H1 (cell line): ENCODE measurements around the gene ZAR1L. TPM values are rescaled to one million over a fixed set of nuclear protein-coding genes. Genes with fewer than 3 reads are reported as not detected.

ENCODE experiments used
- CTCF ChIA-PET: fragments of 300-600 bp; sonication (Branson Sonifier 250); formaldehyde crosslinking; loops from one replicate; lab custom pipeline; 2021; ENCODE audit not compliant: partially characterized antibody; lab: Charles Lee
- POLR2A ChIA-PET: fragments of 300-600 bp; sonication (Branson Sonifier 250); formaldehyde crosslinking; loops from one replicate; lab custom pipeline; 2021; ENCODE audit warnings: inconsistent platforms; ENCODE audit not compliant: partially characterized antibody; lab: Charles Lee
- DNase-seq, 2 experiments: peaks; one replicate each; pipeline versions ENCODE4 v3.0.0 to v3.0.0-alpha.2; 2010 to 2022; ENCODE audit warnings: low spot score in 2 of 2, low read depth in 1 of 2, mixed read lengths in 1 of 2
- FAIRE-seq: peaks from 2 replicates; lab custom pipeline; 2011; peaks lifted over from hg19 to GRCh38; lab: Jason Lieb, UNC
- H2AFZ ChIP-seq: 2 replicates; pipeline ENCODE4 v1.8.1; 2012; ENCODE audit warnings: low read length, inconsistent platforms
- H2AK5ac ChIP-seq: 2 replicates; pipeline ENCODE4 v1.6.1; 2013; ENCODE audit warnings: low read depth, low read length
- H2BK120ac ChIP-seq: replicated peaks from 2 replicates; pipeline ENCODE3; 2013; ENCODE audit warnings: low read depth, low read length, inconsistent platforms
- H2BK12ac ChIP-seq: 2 replicates; pipeline ENCODE4 v1.6.1; 2013; ENCODE audit warnings: low read depth, low read length
- H2BK15ac ChIP-seq: 2 replicates; pipeline ENCODE4 v1.6.1; 2013; ENCODE audit warnings: low read length
- H2BK20ac ChIP-seq: 2 replicates; pipeline ENCODE4 v1.6.1; 2013; ENCODE audit warnings: low read length
- H2BK5ac ChIP-seq: 2 replicates; pipeline ENCODE4 v1.6.1; 2013; ENCODE audit warnings: low read depth, low read length
- H3K14ac ChIP-seq: 2 replicates; pipeline ENCODE4 v1.6.1; 2013; ENCODE audit warnings: inconsistent platforms; ENCODE audit not compliant: insufficient read length
- H3K18ac ChIP-seq: 2 replicates; pipeline ENCODE4 v1.6.1; 2013; ENCODE audit warnings: low read length; ENCODE audit errors: extremely low read depth
- H3K23ac ChIP-seq: 2 replicates; pipeline ENCODE4 v1.6.1; 2013; ENCODE audit warnings: inconsistent platforms; ENCODE audit not compliant: insufficient read length
- H3K23me2 ChIP-seq: 2 replicates; pipeline ENCODE4 v1.6.1; 2013; ENCODE audit warnings: low read depth, low read length
- H3K27ac ChIP-seq: 2 replicates; pipeline ENCODE4 v1.6.1; 2011; ENCODE audit warnings: low read depth, low read length, inconsistent platforms
- H3K27me3 ChIP-seq, 4 experiments: replicated peaks in 1 of 4; 1 replicate in 1 of 4; 2 replicates in 3 of 4; pipeline versions ENCODE4 v1.6.1 to v1.8.1; 2011 to 2013; ENCODE audit warnings: low read length in 3 of 4, mild to moderate bottlenecking in 3 of 4, inconsistent platforms in 2 of 4, mixed read lengths in 2 of 4, moderate library complexity in 1 of 4; ENCODE audit not compliant: control insufficient read depth in 3 of 4, insufficient read depth in 3 of 4; ENCODE audit errors: extremely low read depth in 1 of 4
- H3K36me3 ChIP-seq, 4 experiments: 2 replicates each; pipeline versions ENCODE4 v1.6.1 to v1.8.1; 2011 to 2013; ENCODE audit warnings: mild to moderate bottlenecking in 4 of 4, low read length in 3 of 4, moderate library complexity in 2 of 4, control low read depth in 1 of 4, inconsistent platforms in 1 of 4; ENCODE audit not compliant: insufficient read depth in 4 of 4, control insufficient read depth in 2 of 4
- H3K4ac ChIP-seq: replicated peaks from 2 replicates; pipeline ENCODE3; 2013; ENCODE audit warnings: low read length, low read depth, mixed read lengths, inconsistent platforms; ENCODE audit not compliant: insufficient read length
- H3K4me1 ChIP-seq, 4 experiments: replicated peaks in 1 of 4; 1 replicate in 1 of 4; 2 replicates in 3 of 4; pipeline versions ENCODE4 v1.6.1 to v1.8.1; 2011 to 2013; ENCODE audit warnings: low read length in 3 of 4, inconsistent platforms in 2 of 4, mixed read lengths in 1 of 4; ENCODE audit not compliant: insufficient read depth in 4 of 4, control insufficient read depth in 3 of 4
- H3K4me2 ChIP-seq, 2 experiments: 2 replicates each; pipeline versions ENCODE4 v1.6.1 to v1.8.1; 2011 to 2013; ENCODE audit warnings: low read depth in 2 of 2, low read length in 2 of 2, control low read depth in 1 of 2, inconsistent platforms in 1 of 2, mild to moderate bottlenecking in 1 of 2; ENCODE audit not compliant: insufficient read depth in 1 of 2
- H3K4me3 ChIP-seq, 4 experiments: fragments of 200-600, 300-600 bp in 1 of 4; sonication (generic), shearing (Covaris generic), sonication (Bioruptor Twin) in 1 of 4; 2 replicates each; pipeline versions ENCODE4 v1.5.1 to v1.8.1; 2011 to 2016; ENCODE audit warnings: low read length in 4 of 4, low read depth in 3 of 4, control low read depth in 2 of 4, inconsistent platforms in 2 of 4, mild to moderate bottlenecking in 2 of 4, mixed read lengths in 1 of 4, moderate library complexity in 1 of 4; ENCODE audit not compliant: insufficient read depth in 2 of 4; ENCODE audit errors: extremely low read depth in 1 of 4
- H3K56ac ChIP-seq: replicated peaks from 2 replicates; pipeline ENCODE3; 2013; ENCODE audit warnings: low read depth, mild to moderate bottlenecking, mixed read lengths, low read length, inconsistent platforms; ENCODE audit not compliant: insufficient read length
- H3K79me1 ChIP-seq: 2 replicates; pipeline ENCODE4 v1.6.1; 2013; ENCODE audit warnings: low read depth, low read length, control low read depth
- H3K79me2 ChIP-seq, 2 experiments: 2 replicates each; pipeline versions ENCODE4 v1.6.1 to v1.8.1; 2012 to 2013; ENCODE audit warnings: low read length in 2 of 2, mild to moderate bottlenecking in 2 of 2, inconsistent platforms in 1 of 2; ENCODE audit not compliant: insufficient read depth in 2 of 2, control insufficient read depth in 1 of 2
- H3K9ac ChIP-seq, 4 experiments: replicated peaks in 1 of 4; 1 replicate in 1 of 4; 2 replicates in 3 of 4; pipeline versions ENCODE4 v1.6.1 to v1.8.1; 2011 to 2013; ENCODE audit warnings: low read depth in 3 of 4, low read length in 3 of 4, control low read depth in 2 of 4, mild to moderate bottlenecking in 2 of 4, moderate library complexity in 2 of 4, inconsistent platforms in 1 of 4; ENCODE audit errors: extremely low read depth in 1 of 4
- H3K9me3 ChIP-seq, 2 experiments: 2 replicates each; pipeline versions ENCODE4 v1.6.1 to v1.8.1; 2012 to 2013; ENCODE audit warnings: mild to moderate bottlenecking in 2 of 2, moderate library complexity in 2 of 2, control low read depth in 1 of 2, inconsistent platforms in 1 of 2, low read depth in 1 of 2, low read length in 1 of 2, mixed read lengths in 1 of 2; ENCODE audit not compliant: insufficient read depth in 2 of 2
- H4K20me1 ChIP-seq, 2 experiments: replicated peaks in 1 of 2; 2 replicates each; pipeline versions ENCODE3 to v1.8.1; 2011 to 2013; ENCODE audit warnings: inconsistent platforms in 2 of 2, low read length in 2 of 2, mild to moderate bottlenecking in 1 of 2; ENCODE audit not compliant: insufficient read depth in 2 of 2, control insufficient read depth in 1 of 2
- H4K5ac ChIP-seq: 2 replicates; pipeline ENCODE4 v1.6.1; 2013; ENCODE audit warnings: low read length, low read depth, mixed read lengths, inconsistent platforms; ENCODE audit not compliant: insufficient read length
- H4K8ac ChIP-seq: 2 replicates; pipeline ENCODE4 v1.8.0; 2013; ENCODE audit warnings: mild to moderate bottlenecking, moderate library complexity, low read length, inconsistent platforms; ENCODE audit not compliant: insufficient read depth; ENCODE audit errors: extremely low read depth
- H4K91ac ChIP-seq: replicated peaks from 2 replicates; pipeline ENCODE3; 2013; ENCODE audit warnings: low read length, mixed read lengths, inconsistent platforms; ENCODE audit not compliant: insufficient read length
- POLR2AphosphoS5 ChIP-seq: IDR thresholded peaks from 2 replicates; pipeline ENCODE4 v1.6.1; 2011; ENCODE audit warnings: low read depth, low read length
- WGBS, 2 experiments: shearing (Covaris generic) in 1 of 2; methylation state at CpG; one replicate each; pipeline versions ENCODE4 v1.1.6 to v1.1.7; 2013 to 2015; ENCODE audit warnings: low lambda C conversion rate in 2 of 2, mixed read lengths in 2 of 2, inconsistent platforms in 1 of 2, low coverage in 1 of 2, missing lambda C conversion rate in 1 of 2; ENCODE audit not compliant: insufficient replicate concordance in 2 of 2, insufficient coverage in 1 of 2, insufficient read length in 1 of 2; ENCODE audit errors: extremely low coverage in 1 of 2, missing lambda C conversion rate in 1 of 2; 5-methylcytosine and 5-hydroxymethylcytosine counted together
- polyA plus RNA-seq, 7 experiments: library from polyadenylated mRNA; depleted of rRNA in 3 of 7; stranded (reverse) in 5 of 7; unstranded in 2 of 7; fragments of >200 nt in 5 of 7; fragments of 200-250 nt in 2 of 7; gene quantifications; 1 replicate in 5 of 7; 2 replicates in 1 of 7; 4 replicates in 1 of 7; pipeline versions ENCODE4 v1.2.1 to v1.2.3, GENCODE V29; 2011 to 2013; ENCODE audit warnings: missing spikeins in 2 of 7, mixed read lengths in 2 of 7
- total RNA-seq: library from RNA; stranded (reverse); fragmentation: NEBNext Ultra II Directional; extraction: Animal tissue kit (Norgen Biotek cat#: 25700); gene quantifications from 2 replicates; pipeline ENCODE4 v1.2.1, GENCODE V29; 2021

The ZAR1L gene
- total and polyA plus RNA-seq, 2 of the 8 experiments (the other 6 are each of a cell fraction or from before 2014, with no cell fraction given): 0.19 to 0.30 TPM

- H3K27ac ChIP-seq: no peak overlapping the region
Measured at GRCh38 chr13:32262165-32262564, 53.0 kb downstream of the ZAR1L start.

More at GRCh38 chr13:32262165-32262564, 53.0 kb downstream of the ZAR1L start:
- Histone ChIP-seq H3K79me2 (no peaks in the 10 kb centered on the region), H2AK5ac (no peak overlapping the region), H3K4me2 (no peak overlapping the region), H2BK120ac (no peak overlapping the region), H2BK12ac (no peak overlapping the region), H3K4me1 (no peaks in the 10 kb centered on the region), H4K8ac (no peak overlapping the region), H2BK15ac (no peak overlapping the region), H3K4ac (no peak overlapping the region), H3K36me3 (no peaks in the 10 kb centered on the region; a peak in 1 of 8 replicates), H2BK20ac (no peak overlapping the region), H3K18ac (no peak overlapping the region), H3K9ac (no peak overlapping the region), H3K23ac (no peak overlapping the region), H3K56ac (no peak overlapping the region), H2BK5ac (no peak overlapping the region), H3K14ac (no peak overlapping the region), H4K5ac (no peak overlapping the region), H3K4me3 (no peak overlapping the region), H3K23me2 (no peaks in the 10 kb centered on the region), H3K9me3 (no peaks in the 10 kb centered on the region), H3K79me1 (no peaks in the 10 kb centered on the region), H2AFZ (no peak overlapping the region), H4K20me1 (no peaks in the 10 kb centered on the region), H3K27me3 (no peaks in the 10 kb centered on the region), H4K91ac (no peak overlapping the region)
- 80% methylated on average over 3 of the region's 3 CpGs; no CpG with 5 or more reads in 1 of the 2 experiments for WGBS, 2 experiments
- POLR2A ChIA-PET: interaction anchor here (2.5 kb wide), 1 partner anchor 53 kb away, joined by 12 read pairs; the partner anchor contains the start of genes BRCA2 and ZAR1L
- FAIRE-seq (no peak), DNase-seq (no peak)
- no peak for TF ChIP-seq POLR2AphosphoS5
- CTCF ChIA-PET: interaction anchor here (1.6 to 1.8 kb wide), 2 partner anchors 16 to 319 kb away, joined by 4 to 10 read pairs; no protein-coding TSS in a partner anchor
